Measurements from ENCODE around the gene ADGRB2.

Gene ADGRB2

GRCh38 chr1:31782421-31783410 is 18.6 kb upstream of the ADGRB2 start:
- H3K9ac ChIP-seq (ENCODE audit: low read length) = no peak overlapping the region

DNA sequence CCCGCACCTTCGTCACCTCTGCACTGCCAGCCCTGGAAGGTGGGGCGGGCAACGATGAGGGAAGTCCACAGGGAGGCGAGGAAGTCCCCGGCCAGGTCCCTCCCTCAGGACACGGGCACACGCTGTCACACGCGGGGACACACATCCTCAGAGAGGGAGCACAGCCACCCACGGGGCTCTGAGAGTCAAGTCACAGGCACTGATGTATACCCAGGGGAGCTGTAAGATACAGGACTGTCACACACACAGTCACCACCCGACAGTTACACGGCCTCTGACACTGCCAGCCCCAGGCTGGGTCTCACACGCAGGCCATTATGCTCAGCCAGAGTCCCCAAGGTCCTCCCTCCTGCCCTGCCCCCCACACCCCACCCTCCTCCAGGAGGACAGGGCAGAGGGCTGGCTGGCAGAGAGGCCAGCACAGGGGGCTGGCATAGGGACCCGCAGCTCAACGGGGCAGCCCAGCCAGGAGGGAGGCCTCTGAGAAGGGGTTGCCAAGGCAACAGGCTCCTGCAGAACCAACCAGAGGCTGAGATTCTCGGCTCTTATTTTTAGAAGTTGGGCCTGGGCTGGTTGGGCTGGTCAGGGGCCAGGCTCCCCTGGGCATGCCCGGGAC is 17.7 kb upstream of the ADGRB2 start:
- Histone ChIP-seq H3K36me3 (ENCODE audit: low read length) (no peaks in the 10 kb centered on the region), H3K9me2 (replicated peaks; ENCODE audit: insufficient read depth, low read length) (no peaks in the 10 kb centered on the region), H3K27ac (ENCODE audit: low read depth, low read length) (no peak overlapping the region), H3K79me2 (ENCODE audit: insufficient read depth, low read length) (no peaks in the 10 kb centered on the region), H2AFZ (ENCODE audit: low read depth, low read length, severe bottlenecking) (no peak overlapping the region), H3K4me2 (ENCODE audit: low read depth, low read length, poor library complexity, severe bottlenecking) (no peak overlapping the region), H3K27me3 (ENCODE audit: low read length) (no peaks in the 10 kb centered on the region), H3K4me3 (ENCODE audit: insufficient read depth, low read length, poor library complexity, severe bottlenecking) (no peak overlapping the region), H3K9me3 (ENCODE audit: insufficient read depth, low read length) (no peaks in the 10 kb centered on the region), H3F3A (ENCODE audit: insufficient read depth) (0 out of 2 replicates have a peak, but pooled peaks cover 4% of the 10 kb centered on the region), H3K9ac (ENCODE audit: low read length) (no peak overlapping the region), H4K20me1 (ENCODE audit: low read depth, low read length) (no peaks in the 10 kb centered on the region)
- TF ChIP-seq EZH2phosphoT487 (conservative IDR thresholded peaks at IDR 0.05; ENCODE audit: low read length) (no peak), CTCF (IDR thresholded peaks at IDR 0.05; ENCODE audit: insufficient read depth, low read length, poor library complexity, severe bottlenecking) (no peak)

More at GRCh38 chr1:31782421-31783410, 18.6 kb upstream of the ADGRB2 start:
- no peaks in the 10 kb centered on the region for H3K9me2 ChIP-seq (replicated peaks; ENCODE audit: insufficient read depth, low read length)
- peaks cover 6% of the 10 kb centered on the region for H3F3A ChIP-seq (ENCODE audit: insufficient read depth)
- H2AFZ ChIP-seq (ENCODE audit: low read depth, low read length, severe bottlenecking) = no peak overlapping the region
- H3K27ac ChIP-seq (ENCODE audit: low read depth, low read length) = no peak overlapping the region
- H3K27me3 ChIP-seq (ENCODE audit: low read length) = no peaks in the 10 kb centered on the region
- H3K36me3 ChIP-seq (ENCODE audit: low read length) = no peaks in the 10 kb centered on the region
- no peaks in the 10 kb centered on the region for H3K79me2 ChIP-seq (ENCODE audit: insufficient read depth, low read length)
- TF ChIP-seq CTCF (IDR thresholded peaks at IDR 0.05; ENCODE audit: insufficient read depth, low read length, poor library complexity, severe bottlenecking) = no peak
- no peak for TF ChIP-seq EZH2phosphoT487 (conservative IDR thresholded peaks at IDR 0.05; ENCODE audit: low read length)
- no peak overlapping the region for H3K4me3 ChIP-seq (ENCODE audit: insufficient read depth, low read length, poor library complexity, severe bottlenecking)
- no peaks in the 10 kb centered on the region for H4K20me1 ChIP-seq (ENCODE audit: low read depth, low read length)
- H3K4me2 ChIP-seq (ENCODE audit: low read depth, low read length, poor library complexity, severe bottlenecking) = no peak overlapping the region
- no peaks in the 10 kb centered on the region for H3K9me3 ChIP-seq (ENCODE audit: insufficient read depth, low read length)

DNA sequence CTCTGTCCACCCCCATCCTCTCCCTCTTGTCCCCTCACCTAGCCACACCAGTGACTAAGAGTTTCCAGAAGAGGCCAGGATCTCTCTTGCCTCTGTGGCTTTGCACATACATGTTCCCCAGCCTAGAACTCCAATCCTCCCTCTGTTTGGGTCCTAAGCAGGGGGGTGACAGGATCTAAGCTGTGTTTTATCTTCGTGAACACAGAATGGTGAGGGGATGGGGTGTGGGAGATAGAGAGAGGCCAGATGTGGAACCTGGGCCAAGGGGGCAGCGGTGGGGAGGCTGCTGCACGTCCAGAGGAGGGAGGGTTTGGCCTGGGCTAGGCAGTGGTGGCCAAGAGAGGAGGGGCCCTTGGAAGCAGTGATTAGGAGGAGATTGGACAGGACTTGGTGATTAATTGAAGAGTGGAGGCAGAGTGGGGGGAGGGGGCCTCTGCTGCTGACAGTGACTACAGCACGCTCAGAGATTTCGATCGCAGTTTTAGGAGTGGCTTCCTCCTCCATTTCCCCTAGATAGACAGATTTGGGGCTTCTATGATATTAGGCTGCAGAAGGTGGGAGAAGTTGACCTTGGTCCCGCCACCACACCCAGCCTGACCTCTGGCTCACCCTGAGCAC is 17.1 kb upstream of the ADGRB2 start:
- Histone ChIP-seq H3K79me2 (ENCODE audit: insufficient read depth, low read length) (no peaks in the 10 kb centered on the region), H3K36me3 (ENCODE audit: low read length) (no peaks in the 10 kb centered on the region), H2AFZ (ENCODE audit: low read depth, low read length, severe bottlenecking) (no peak overlapping the region), H3K27me3 (ENCODE audit: low read length) (no peaks in the 10 kb centered on the region), H3K4me3 (ENCODE audit: insufficient read depth, low read length, poor library complexity, severe bottlenecking) (no peak overlapping the region), H3F3A (ENCODE audit: insufficient read depth) (0 out of 2 replicates have a peak, but pooled peaks cover 3% of the 10 kb centered on the region), H3K27ac (ENCODE audit: low read depth, low read length) (no peak overlapping the region), H4K20me1 (ENCODE audit: low read depth, low read length) (no peaks in the 10 kb centered on the region), H3K9me3 (ENCODE audit: insufficient read depth, low read length) (no peaks in the 10 kb centered on the region), H3K4me2 (ENCODE audit: low read depth, low read length, poor library complexity, severe bottlenecking) (no peak overlapping the region), H3K9me2 (replicated peaks; ENCODE audit: insufficient read depth, low read length) (no peaks in the 10 kb centered on the region), H3K9ac (ENCODE audit: low read length) (no peak overlapping the region)
- TF ChIP-seq EZH2phosphoT487 (conservative IDR thresholded peaks at IDR 0.05; ENCODE audit: low read length) (no peak), CTCF (IDR thresholded peaks at IDR 0.05; ENCODE audit: insufficient read depth, low read length, poor library complexity, severe bottlenecking) (no peak)
